HG03558 (cell line): ENCODE measurements around the gene DLD.
"Not testable (repeated sequence)": the region's sequence is repeated elsewhere in the genome, so short reads cannot be mapped to it uniquely, and the experiment has no call there.

Experiments
- ATAC-seq: cut with Tn5 transposase; IDR thresholded peaks from one replicate; pipeline ENCODE4 v1.9.1; 2021; ENCODE audit warnings: moderate number of reproducible peaks; ENCODE audit not compliant: unreplicated experiment; ENCODE audit errors: extremely low read depth

Gene DLD

GRCh38 chr7:107911981-107912380 lies 21.0 kb downstream of the DLD start:
- no peak for ATAC-seq

GRCh38 chr7:107913851-107914250 lies 22.9 kb downstream of the DLD start:
- ATAC-seq: no peak

- no peak for ATAC-seq
Observed at GRCh38 chr7:107914831-107915230, 23.8 kb downstream of the DLD start.

GRCh38 chr7:107915541-107915940 lies 24.6 kb downstream of the DLD start:
- ATAC-seq: no peak

GRCh38 chr7:107917763-107918651 lies 27.0 kb downstream of the DLD start:
- ATAC-seq: peak; percentile 50

GRCh38 chr7:107918948-107919347 lies 28.0 kb downstream of the DLD start:
- ATAC-seq: no peak

GRCh38 chr7:107920048-107920772 lies 29.2 kb downstream of the DLD start:
- no peak for ATAC-seq

- ATAC-seq: not testable (repeated sequence)
Observed at GRCh38 chr7:107921826-107922225, 30.8 kb downstream of the DLD start.

- ATAC-seq: no peak
Observed at GRCh38 chr7:107922886-107923285, 31.9 kb downstream of the DLD start.

GRCh38 chr7:107924841-107925504 lies 34.0 kb downstream of the DLD start:
- ATAC-seq: peak; percentile 75

- no peak for ATAC-seq
Observed at GRCh38 chr7:107926481-107926880, 35.5 kb downstream of the DLD start.

GRCh38 chr7:107931740-107932515 lies 40.9 kb downstream of the DLD start:
- ATAC-seq: no peak

- no peak for ATAC-seq
Observed at GRCh38 chr7:107932805-107933204, 41.8 kb downstream of the DLD start.

- no peak for ATAC-seq
Observed at GRCh38 chr7:107933386-107934013, 42.5 kb downstream of the DLD start.

GRCh38 chr7:107934991-107935770 lies 44.2 kb downstream of the DLD start:
- no peak for ATAC-seq

GRCh38 chr7:107936312-107936711 lies 45.3 kb downstream of the DLD start:
- no peak for ATAC-seq

GRCh38 chr7:107937531-107937930 lies 46.5 kb downstream of the DLD start:
- ATAC-seq: no peak

GRCh38 chr7:107938456-107939250 lies 47.7 kb downstream of the DLD start:
- no peak for ATAC-seq
